ENCODE results near the gene SLF2.

GRCh38 chr10:100907773-100908363 lies 4.9 kb upstream of the SLF2 start:
- TF ChIP-seq POLR2A (IDR thresholded peaks at IDR 0.05) (no peak), CTCF (IDR thresholded peaks at IDR 0.05) (no peak)

Data from lower leg skin (tissue), 3 donors.